Measurements from ENCODE around the gene VAT1. TPM values are rescaled to one million over a fixed set of nuclear protein-coding genes. Genes with fewer than 3 reads are reported as not detected.
"Not testable (repeated sequence)": the region's sequence is repeated elsewhere in the genome, so short reads cannot be mapped to it uniquely, and the experiment has no call there.

VAT1 gene
- total RNA-seq, 3 donors from 2014 or later: 35.2 to 142 (median 48.7) TPM

- ATAC-seq: no peak
- H3K9me3 ChIP-seq: no peaks in the 10 kb centered on the region
- no peak overlapping the region for H3K4me3 ChIP-seq
- intact Hi-C loops (cut with DNase I, micrococcal nuclease): no loop called here
- no peak for DNase-seq
- no peak for TF ChIP-seq CTCF (IDR thresholded peaks at IDR 0.05)
- H3K36me3 ChIP-seq (ENCODE audit: low read depth): no peaks in the 10 kb centered on the region
- H3K4me1 ChIP-seq (ENCODE audit: low read depth): peaks cover 4% of the 10 kb centered on the region
Observed at GRCh38 chr17:42975265-42975664, 46.9 kb downstream of the VAT1 start.

- DNase-seq; intact Hi-C loops (cut with DNase I, micrococcal nuclease); H3K36me3 ChIP-seq (ENCODE audit: low read depth); H3K9me3 ChIP-seq; H3K4me1 ChIP-seq (ENCODE audit: low read depth); ATAC-seq; H3K4me3 ChIP-seq: not testable (repeated sequence)
Observed at GRCh38 chr17:42973323-42973722, 48.9 kb downstream of the VAT1 start.

- H3K4me3 ChIP-seq: no peak overlapping the region
- H3K36me3 ChIP-seq (ENCODE audit: low read depth): no peaks in the 10 kb centered on the region
- intact Hi-C loops (cut with DNase I, micrococcal nuclease): no loop called here
- no peaks in the 10 kb centered on the region for H3K4me1 ChIP-seq (ENCODE audit: low read depth)
- TF ChIP-seq CTCF (IDR thresholded peaks at IDR 0.05): no peak
- no peaks in the 10 kb centered on the region for H3K9me3 ChIP-seq
- DNase-seq (no peak), ATAC-seq (no peak)
Observed at GRCh38 chr17:42971589-42971988, 50.6 kb downstream of the VAT1 start.

GRCh38 chr17:42969001-42969581, 53.1 kb downstream of the VAT1 start:
- H3K4me1 ChIP-seq (ENCODE audit: low read depth): no peaks in the 10 kb centered on the region
- no peaks in the 10 kb centered on the region for H3K36me3 ChIP-seq (ENCODE audit: low read depth)
- DNase-seq (no peak), ATAC-seq (no peak)
- no peak for TF ChIP-seq CTCF (IDR thresholded peaks at IDR 0.05)
- intact Hi-C loops (cut with DNase I, micrococcal nuclease): no loop called here
- H3K9me3 ChIP-seq: no peaks in the 10 kb centered on the region
- H3K4me3 ChIP-seq: no peak overlapping the region

GRCh38 chr17:42967925-42968324, 54.3 kb downstream of the VAT1 start:
- H3K4me1 ChIP-seq (ENCODE audit: low read depth): no peaks in the 10 kb centered on the region
- no peak for DNase-seq
- TF ChIP-seq CTCF (IDR thresholded peaks at IDR 0.05): no peak
- intact Hi-C loops (cut with DNase I, micrococcal nuclease): no loop called here
- H3K4me3 ChIP-seq: no peak overlapping the region
- no peaks in the 10 kb centered on the region for H3K9me3 ChIP-seq
- H3K36me3 ChIP-seq (ENCODE audit: low read depth): no peaks in the 10 kb centered on the region
- ATAC-seq: no peak

Other genes with a start within 250 kb of the VAT1 start
- 10 to 100 TPM; 45.6 to 85.6 (median 83.3) TPM for gene VPS25, start 248.9 kb downstream of the VAT1 start, total RNA-seq
- 10 to 100 TPM; 17.5 to 55.8 (median 32.4) TPM for gene WNK4, start 241.8 kb downstream of the VAT1 start, total RNA-seq
- 100 to 1,000 TPM in 2 of 3 donors, 10 to 100 TPM in 1; 92.7 to 151 (median 148) TPM for gene COA3, start 223.7 kb downstream of the VAT1 start, total RNA-seq
- 1 to 10 TPM in 2 of 3 donors, under 1 TPM in 1; 0.79 to 3.3 (median 1.2) TPM for gene CNTD1, start 223.5 kb downstream of the VAT1 start, total RNA-seq
- gene BECN1, start 198.1 kb downstream of the VAT1 start, total RNA-seq: 100 to 1,000 TPM; 130 to 142 (median 137) TPM
- 100 to 1,000 TPM in 1 of 3 donors, 10 to 100 TPM in 2; 87.7 to 112 (median 91.8) TPM for gene PSME3, start 189.0 kb downstream of the VAT1 start, total RNA-seq
- 1 to 10 TPM in 1 of 3 donors, under 1 TPM in 2; 0.92 to 2.1 (median 0.96) TPM for gene AOC2, start 177.8 kb downstream of the VAT1 start, total RNA-seq
- 100 to 1,000 TPM in 1 of 3 donors, 10 to 100 TPM in 2; 10.6 to 175 (median 25.4) TPM for gene AOC3, start 171.2 kb downstream of the VAT1 start, total RNA-seq
- under 1 TPM in 1 of 3 donors, not detected in 2; 0.67 TPM for gene G6PC1, start 121.6 kb downstream of the VAT1 start, total RNA-seq
- gene AARSD1, start 57.9 kb downstream of the VAT1 start, total RNA-seq: 10 to 100 TPM; 25.9 to 30.7 (median 29.4) TPM
- 1 to 10 TPM; 3.8 to 5.5 (median 4.4) TPM for gene PTGES3L, start 42.3 kb downstream of the VAT1 start, total RNA-seq
- 10 to 100 TPM; 22.2 to 27.0 (median 26.2) TPM for gene RUNDC1, start 41.8 kb downstream of the VAT1 start, total RNA-seq
- 100 to 1,000 TPM; 459 to 804 (median 648) TPM for gene RPL27, start 24.0 kb downstream of the VAT1 start, total RNA-seq
- 10 to 100 TPM; 39.2 to 58.2 (median 39.3) TPM for gene IFI35, start 15.6 kb downstream of the VAT1 start, total RNA-seq
- 1 to 10 TPM in 1 of 3 donors, under 1 TPM in 2; 0.09 to 7.2 (median 0.51) TPM for gene RND2, start 2.8 kb upstream of the VAT1 start, total RNA-seq
- gene BRCA1, start 103.0 kb upstream of the VAT1 start, total RNA-seq: 10 to 100 TPM in 2 of 3 donors, 1 to 10 TPM in 1; 8.8 to 17.4 (median 10.3) TPM
- gene NBR1, start 148.8 kb upstream of the VAT1 start, total RNA-seq: 100 to 1,000 TPM; 116 to 164 (median 119) TPM
- gene TMEM106A, start 189.5 kb upstream of the VAT1 start, total RNA-seq: 10 to 100 TPM; 11.8 to 12.5 (median 12.0) TPM
- not detected for gene CCDC200, start 206.2 kb upstream of the VAT1 start, total RNA-seq
- 1,000 to 10,000 TPM; 3,750 to 8,379 (median 4,134) TPM for gene RNU2-1, start 211.6 kb upstream of the VAT1 start, total RNA-seq

All from mucosa of descending colon (tissue), 3 donors.